ENCODE data around the gene PARP2.

The PARP2 gene

DNA sequence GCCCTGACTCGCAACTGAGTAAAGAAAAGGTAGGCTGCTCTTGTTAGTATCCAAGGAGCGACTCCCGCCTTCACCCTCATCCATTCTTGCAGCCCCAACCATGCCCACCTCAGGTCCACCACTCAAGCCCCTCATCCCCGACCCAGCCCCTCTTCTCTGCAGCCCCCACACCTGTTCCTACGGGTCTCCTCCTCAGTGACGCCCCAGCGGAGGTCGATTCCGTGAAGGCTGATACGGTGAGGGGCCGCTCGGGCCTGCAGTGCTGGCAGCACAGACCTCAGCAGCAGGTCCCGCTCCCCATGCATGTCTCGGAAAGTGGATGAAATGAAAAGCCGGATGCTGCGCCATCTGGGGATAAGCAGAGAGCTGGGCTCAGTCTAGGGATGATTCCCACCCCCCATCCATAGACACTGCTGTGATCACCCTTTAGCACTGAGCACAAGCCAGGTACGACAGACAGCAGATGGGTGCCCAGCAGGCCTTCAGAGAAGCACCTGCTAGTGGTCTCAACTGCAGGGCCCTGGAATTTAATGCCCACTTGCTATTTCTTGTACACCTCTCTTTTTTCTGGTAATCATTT lies 42.9 kb downstream of the PARP2 start:
- no peak overlapping the region for H3K4me3 ChIP-seq (ENCODE audit: low read depth in 1 of 2, low read length in 1 of 2)
- H3K36me3 ChIP-seq: peaks cover 96% of the 10 kb centered on the region
- TF ChIP-seq, protein P1, sequence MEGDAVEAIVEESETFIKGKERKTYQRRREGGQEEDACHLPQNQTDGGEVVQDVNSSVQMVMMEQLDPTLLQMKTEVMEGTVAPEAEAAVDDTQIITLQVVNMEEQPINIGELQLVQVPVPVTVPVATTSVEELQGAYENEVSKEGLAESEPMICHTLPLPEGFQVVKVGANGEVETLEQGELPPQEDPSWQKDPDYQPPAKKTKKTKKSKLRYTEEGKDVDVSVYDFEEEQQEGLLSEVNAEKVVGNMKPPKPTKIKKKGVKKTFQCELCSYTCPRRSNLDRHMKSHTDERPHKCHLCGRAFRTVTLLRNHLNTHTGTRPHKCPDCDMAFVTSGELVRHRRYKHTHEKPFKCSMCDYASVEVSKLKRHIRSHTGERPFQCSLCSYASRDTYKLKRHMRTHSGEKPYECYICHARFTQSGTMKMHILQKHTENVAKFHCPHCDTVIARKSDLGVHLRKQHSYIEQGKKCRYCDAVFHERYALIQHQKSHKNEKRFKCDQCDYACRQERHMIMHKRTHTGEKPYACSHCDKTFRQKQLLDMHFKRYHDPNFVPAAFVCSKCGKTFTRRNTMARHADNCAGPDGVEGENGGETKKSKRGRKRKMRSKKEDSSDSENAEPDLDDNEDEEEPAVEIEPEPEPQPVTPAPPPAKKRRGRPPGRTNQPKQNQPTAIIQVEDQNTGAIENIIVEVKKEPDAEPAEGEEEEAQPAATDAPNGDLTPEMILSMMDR (IDR thresholded peaks at IDR 0.05): no peak
- H3K9me3 ChIP-seq: no peaks in the 10 kb centered on the region
- no peaks in the 10 kb centered on the region for H3K27me3 ChIP-seq
- H3K4me1 ChIP-seq (ENCODE audit: control insufficient read depth in 1 of 2, insufficient read depth in 1 of 2, low read depth in 1 of 2, low read length in 1 of 2): no peaks in the 10 kb centered on the region
- no peak overlapping the region for H3K27ac ChIP-seq

DNA sequence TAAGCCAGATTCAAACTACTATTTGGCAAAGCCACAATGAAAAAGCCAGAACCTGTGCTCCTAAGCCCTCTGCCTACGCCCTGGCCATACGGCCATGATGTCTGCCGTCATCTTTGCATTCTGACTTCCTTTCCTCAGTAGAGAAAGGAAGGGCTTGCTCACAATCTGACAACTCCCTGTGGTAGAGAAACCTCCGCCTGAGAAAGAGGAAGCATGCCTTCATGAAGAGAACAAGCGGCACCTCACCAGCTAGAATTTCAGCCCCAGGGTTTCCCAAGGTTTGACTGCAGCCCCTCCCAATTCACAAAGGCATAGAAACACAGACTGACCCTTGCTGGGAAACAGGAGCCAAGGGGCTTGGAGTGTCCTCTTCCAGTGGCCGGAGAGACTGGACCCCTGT lies 44.1 kb downstream of the PARP2 start:
- H3K4me3 ChIP-seq (ENCODE audit: low read depth in 1 of 2, low read length in 1 of 2): no peak overlapping the region
- H3K27ac ChIP-seq: peak overlapping the region; percentile 44
- H3K27me3 ChIP-seq: no peaks in the 10 kb centered on the region
- TF ChIP-seq, protein P1 (IDR thresholded peaks at IDR 0.05): no peak
- H3K9me3 ChIP-seq: no peaks in the 10 kb centered on the region
- no peaks in the 10 kb centered on the region for H3K4me1 ChIP-seq (ENCODE audit: control insufficient read depth in 1 of 2, insufficient read depth in 1 of 2, low read depth in 1 of 2, low read length in 1 of 2)
- H3K36me3 ChIP-seq: peaks cover 96% of the 10 kb centered on the region

DNA sequence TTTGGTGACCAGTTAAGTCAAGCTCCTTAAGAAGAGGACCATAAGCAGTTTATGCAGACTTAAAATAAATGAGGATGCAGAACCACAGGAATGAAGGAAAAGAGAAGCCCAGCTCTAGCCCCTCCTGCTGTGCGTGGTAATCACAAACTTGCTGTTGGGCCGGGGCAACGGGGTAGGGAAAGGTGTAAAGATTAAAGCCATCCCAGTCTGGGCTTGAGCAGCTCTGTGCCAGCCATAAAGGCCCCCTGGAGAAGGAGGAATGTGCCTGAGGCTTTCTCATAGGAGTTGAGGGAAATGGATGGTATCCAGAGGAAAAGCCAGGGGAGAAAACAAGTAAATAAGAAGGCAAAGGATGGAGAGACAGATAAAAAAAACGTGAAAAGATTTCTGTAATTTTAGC lies 44.7 kb downstream of the PARP2 start:
- Histone ChIP-seq H3K4me3 (ENCODE audit: low read depth in 1 of 2, low read length in 1 of 2) (no peak overlapping the region), H3K27ac (no peak overlapping the region), H3K36me3 (peaks cover 96% of the 10 kb centered on the region), H3K27me3 (no peaks in the 10 kb centered on the region), H3K9me3 (no peaks in the 10 kb centered on the region), H3K4me1 (ENCODE audit: control insufficient read depth in 1 of 2, insufficient read depth in 1 of 2, low read depth in 1 of 2, low read length in 1 of 2) (no peaks in the 10 kb centered on the region)
- TF ChIP-seq, protein P1 (IDR thresholded peaks at IDR 0.05): no peak

DNA sequence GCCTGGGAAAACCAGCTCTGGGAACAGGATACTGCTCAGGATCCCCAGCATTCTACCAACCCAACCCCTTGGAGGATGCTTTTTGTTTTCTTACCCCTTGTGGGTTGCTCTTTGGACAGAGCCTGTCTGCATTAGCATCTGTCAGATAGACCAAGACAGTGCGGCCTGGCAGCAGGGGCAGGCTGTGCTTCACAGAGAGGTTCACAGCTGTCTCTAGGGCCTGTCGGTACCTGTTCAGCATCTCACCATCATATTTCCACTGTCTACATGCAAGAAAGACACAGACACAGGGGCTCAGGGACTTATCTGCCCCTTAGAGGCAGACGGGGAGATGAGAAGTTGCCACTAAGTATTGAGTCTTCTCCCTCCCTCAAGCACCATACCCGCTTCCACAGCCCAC lies 48.1 kb downstream of the PARP2 start:
- H3K4me1 ChIP-seq (ENCODE audit: control insufficient read depth in 1 of 2, insufficient read depth in 1 of 2, low read depth in 1 of 2, low read length in 1 of 2): no peaks in the 10 kb centered on the region
- H3K4me3 ChIP-seq (ENCODE audit: low read depth in 1 of 2, low read length in 1 of 2): no peak overlapping the region
- H3K9me3 ChIP-seq: no peaks in the 10 kb centered on the region
- H3K27ac ChIP-seq: no peak overlapping the region
- H3K27me3 ChIP-seq: no peaks in the 10 kb centered on the region
- TF ChIP-seq, protein P1 (IDR thresholded peaks at IDR 0.05): no peak
- peaks cover 97% of the 10 kb centered on the region for H3K36me3 ChIP-seq

DNA sequence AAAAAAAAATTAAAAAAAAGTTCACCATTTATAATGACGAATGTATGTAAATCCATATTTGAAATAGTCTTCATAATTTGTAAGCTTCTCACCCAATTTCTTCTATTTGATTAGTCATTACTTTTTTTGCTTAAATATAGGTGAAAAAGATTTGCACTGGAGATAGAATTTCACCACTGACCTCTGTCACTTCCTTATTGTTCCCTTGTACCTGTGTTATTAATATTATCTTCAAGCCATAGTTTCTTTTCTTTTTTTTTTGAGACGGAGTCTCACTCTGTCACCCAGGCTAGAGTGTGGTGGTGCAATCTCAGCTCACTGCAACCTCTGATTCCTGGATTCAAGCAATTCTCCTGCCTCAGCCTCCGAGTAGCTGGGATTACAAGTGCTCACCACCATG lies 54.1 kb downstream of the PARP2 start:
- H3K27me3 ChIP-seq: no peaks in the 10 kb centered on the region
- no peaks in the 10 kb centered on the region for H3K4me1 ChIP-seq (ENCODE audit: control insufficient read depth in 1 of 2, insufficient read depth in 1 of 2, low read depth in 1 of 2, low read length in 1 of 2)
- H3K9me3 ChIP-seq: no peaks in the 10 kb centered on the region
- TF ChIP-seq, protein P1 (IDR thresholded peaks at IDR 0.05): no peak
- peaks cover 96% of the 10 kb centered on the region for H3K36me3 ChIP-seq
- H3K4me3 ChIP-seq (ENCODE audit: low read depth in 1 of 2, low read length in 1 of 2): no peak overlapping the region
- no peak overlapping the region for H3K27ac ChIP-seq

DNA sequence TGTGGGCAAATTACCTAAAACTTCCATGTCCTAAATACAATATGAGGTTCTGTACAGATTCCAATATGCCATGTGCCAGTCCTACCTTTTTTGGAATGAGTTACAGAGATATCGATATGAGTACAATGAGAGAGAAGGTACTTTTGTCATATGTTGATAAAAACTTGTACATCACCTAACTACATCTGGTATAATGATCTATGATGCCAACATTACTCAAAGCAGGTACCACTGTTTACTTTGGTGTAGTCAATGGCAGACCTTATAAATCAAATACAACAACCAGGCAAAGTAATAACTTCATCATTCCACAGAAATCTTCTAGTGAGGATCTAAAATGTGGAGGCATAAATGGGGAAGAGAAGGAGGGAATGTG lies 57.1 kb downstream of the PARP2 start:
- Histone ChIP-seq H3K9me3 (no peaks in the 10 kb centered on the region), H3K27ac (no peak overlapping the region), H3K36me3 (peaks cover 96% of the 10 kb centered on the region), H3K4me1 (ENCODE audit: control insufficient read depth in 1 of 2, insufficient read depth in 1 of 2, low read depth in 1 of 2, low read length in 1 of 2) (no peaks in the 10 kb centered on the region), H3K4me3 (ENCODE audit: low read depth in 1 of 2, low read length in 1 of 2) (no peak overlapping the region), H3K27me3 (no peaks in the 10 kb centered on the region)
- TF ChIP-seq, protein P1 (IDR thresholded peaks at IDR 0.05): no peak

Data from neutrophil (primary cell).